HG03025 (cell line): Measurements from ENCODE around the gene NR2C1.

Experiments used
- ATAC-seq: cut with Tn5 transposase; IDR thresholded peaks from one replicate; pipeline ENCODE4 v1.9.1; 2021; ENCODE audit warnings: mild to moderate bottlenecking, moderate library complexity; ENCODE audit not compliant: unreplicated experiment, low FRiP score

Gene NR2C1

GRCh38 chr12:94970560-94970959 lies 102.9 kb downstream of the NR2C1 start:
- ATAC-seq: no peak
